Gastrocnemius medialis (tissue), 4 donors: ENCODE measurements around the gene CRKL. TPM values are rescaled to one million over a fixed set of nuclear protein-coding genes. Genes with fewer than 3 reads are reported as not detected.
"Not testable (repeated sequence)": the region's sequence is repeated elsewhere in the genome, so short reads cannot be mapped to it uniquely, and the experiment has no call there.

Experiments used
- ATAC-seq, 2 donors: fragments of 150-250 bp; one replicate each; pipeline ENCODE4 v1.9.1; 2016
- DNase-seq, 2 donors: peaks; one replicate each; pipeline ENCODE4 v3.0.0-alpha.2; 2019
- H3K27ac ChIP-seq, 4 donors: fragments of 200-600 bp; sonication (generic); 1 replicate in 1 of 4; 2 replicates in 3 of 4; pipeline ENCODE4 v1.5.1; 2016 to 2018; ENCODE audit warnings: mild to moderate bottlenecking in 2 of 4, moderate library complexity in 1 of 4
- H3K27me3 ChIP-seq, 3 donors: fragments of 200-600 bp; sonication (generic) in 2 of 3; 1 replicate in 1 of 3; 2 replicates in 2 of 3; pipeline versions ENCODE4 v1.5.1 to v1.6.0; 2016 to 2019; ENCODE audit warnings: mild to moderate bottlenecking in 1 of 3, moderate library complexity in 1 of 3
- H3K36me3 ChIP-seq, 2 donors: fragments of 200-600 bp; sonication (generic) in 1 of 2; one replicate each; pipeline ENCODE4 v1.5.1; 2017 to 2018
- H3K4me1 ChIP-seq, 2 donors: fragments of 200-600 bp; sonication (generic) in 1 of 2; one replicate each; pipeline ENCODE4 v1.5.1; 2016 to 2017; ENCODE audit warnings: mild to moderate bottlenecking in 2 of 2
- H3K4me3 ChIP-seq, 4 donors: fragments of 200-600 bp; sonication (generic) in 3 of 4; 1 replicate in 1 of 4; 2 replicates in 3 of 4; pipeline ENCODE4 v1.5.1; 2016 to 2019; ENCODE audit warnings: mild to moderate bottlenecking in 2 of 4
- H3K9me3 ChIP-seq, 3 donors: fragments of 200-600 bp; sonication (generic) in 2 of 3; 1 replicate in 1 of 3; 2 replicates in 2 of 3; pipeline ENCODE4 v1.5.1; 2016 to 2019
- POLR2A ChIP-seq, 2 donors: fragments of 450-650 bp; IDR thresholded peaks; one replicate each; pipeline ENCODE4 v1.6.1; 2017; ENCODE audit warnings: antibody characterized with exemption in 2 of 2, mild to moderate bottlenecking in 2 of 2, moderate library complexity in 2 of 2
- in situ Hi-C, 4 donors: fragments of 200-750 bp; cut with MboI; loops; one replicate each; pipeline versions ENCODE4 v1.15.0 to v1.8.0; 2017; ENCODE audit warnings: low sequenced_read_pairs in 4 of 4
- intact Hi-C: fragments of 100-400 bp; cut with DNase I; formaldehyde crosslinking; loops from one replicate; pipeline ENCODE4 v1.15.1; 2023; ENCODE audit warnings: low total_unique reads
- total RNA-seq, 4 donors: library from RNA; depleted of rRNA; stranded (reverse); fragments of >200 nt; gene quantifications; one replicate each; pipeline versions ENCODE4 v1.1.0 to v1.2.3, GENCODE V29; 2016
- TF ChIP-seq, protein P1 (sequence below), 5 experiments: fragments of 450-650 bp in 3 of 5; fragments of 200-600 bp in 2 of 5; sonication (generic) in 2 of 5; IDR thresholded peaks in 4 of 5; conservative IDR thresholded peaks in 1 of 5; 1 replicate in 4 of 5; 2 replicates in 1 of 5; pipeline ENCODE4 v1.5.1; 2016 to 2019; ENCODE audit warnings: antibody characterized with exemption in 5 of 5, mild to moderate bottlenecking in 3 of 5, moderate library complexity in 3 of 5

The CRKL gene
- total RNA-seq, 4 donors from 2014 or later: 73.3 to 109 (median 84.7) TPM

DNA sequence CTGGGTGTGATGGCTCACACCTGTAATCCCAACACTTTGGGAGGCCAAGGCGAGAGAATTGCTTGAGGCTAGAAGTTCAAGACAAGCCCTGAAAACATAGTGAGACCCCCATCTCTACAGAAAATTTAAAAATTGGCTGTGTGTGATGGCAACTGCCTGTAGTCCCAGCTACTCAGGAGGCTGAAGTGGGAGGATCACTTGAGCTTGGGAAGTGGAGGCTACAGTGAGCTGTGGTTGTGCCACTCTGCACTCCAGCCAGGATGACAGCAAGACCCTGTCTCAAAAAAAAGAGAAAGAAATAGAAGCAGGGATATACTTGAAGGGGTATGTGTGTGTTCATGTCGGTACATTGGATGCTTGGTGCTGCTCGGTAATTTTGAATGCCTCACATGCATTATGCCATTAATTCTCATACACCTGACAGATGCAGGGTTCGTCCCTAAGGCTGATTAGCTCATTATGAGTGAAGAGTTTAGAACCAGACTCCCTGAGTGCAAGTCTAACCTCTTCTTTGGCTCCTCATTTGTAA lies 14.0 kb downstream of the CRKL start:
- DNase-seq (no peak), ATAC-seq (no peak)
- TF ChIP-seq, protein P1, sequence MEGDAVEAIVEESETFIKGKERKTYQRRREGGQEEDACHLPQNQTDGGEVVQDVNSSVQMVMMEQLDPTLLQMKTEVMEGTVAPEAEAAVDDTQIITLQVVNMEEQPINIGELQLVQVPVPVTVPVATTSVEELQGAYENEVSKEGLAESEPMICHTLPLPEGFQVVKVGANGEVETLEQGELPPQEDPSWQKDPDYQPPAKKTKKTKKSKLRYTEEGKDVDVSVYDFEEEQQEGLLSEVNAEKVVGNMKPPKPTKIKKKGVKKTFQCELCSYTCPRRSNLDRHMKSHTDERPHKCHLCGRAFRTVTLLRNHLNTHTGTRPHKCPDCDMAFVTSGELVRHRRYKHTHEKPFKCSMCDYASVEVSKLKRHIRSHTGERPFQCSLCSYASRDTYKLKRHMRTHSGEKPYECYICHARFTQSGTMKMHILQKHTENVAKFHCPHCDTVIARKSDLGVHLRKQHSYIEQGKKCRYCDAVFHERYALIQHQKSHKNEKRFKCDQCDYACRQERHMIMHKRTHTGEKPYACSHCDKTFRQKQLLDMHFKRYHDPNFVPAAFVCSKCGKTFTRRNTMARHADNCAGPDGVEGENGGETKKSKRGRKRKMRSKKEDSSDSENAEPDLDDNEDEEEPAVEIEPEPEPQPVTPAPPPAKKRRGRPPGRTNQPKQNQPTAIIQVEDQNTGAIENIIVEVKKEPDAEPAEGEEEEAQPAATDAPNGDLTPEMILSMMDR (IDR thresholded peaks at IDR 0.05 in 4 of 5, conservative IDR thresholded peaks at IDR 0.05 in 1 of 5): no peak
- TF ChIP-seq POLR2A (IDR thresholded peaks at IDR 0.05): no peak
- no peak overlapping the region for H3K27ac ChIP-seq
- peaks cover 0 to 18% of the 10 kb centered on the region in 2 donors for H3K36me3 ChIP-seq
- H3K27me3 ChIP-seq: no peaks in the 10 kb centered on the region
- H3K4me3 ChIP-seq: no peak overlapping the region
- H3K4me1 ChIP-seq: peaks cover 11 to 20% of the 10 kb centered on the region in 2 donors
- in situ Hi-C loops (no loop called here), intact Hi-C loops (no loop called here)
- no peaks in the 10 kb centered on the region for H3K9me3 ChIP-seq

DNA sequence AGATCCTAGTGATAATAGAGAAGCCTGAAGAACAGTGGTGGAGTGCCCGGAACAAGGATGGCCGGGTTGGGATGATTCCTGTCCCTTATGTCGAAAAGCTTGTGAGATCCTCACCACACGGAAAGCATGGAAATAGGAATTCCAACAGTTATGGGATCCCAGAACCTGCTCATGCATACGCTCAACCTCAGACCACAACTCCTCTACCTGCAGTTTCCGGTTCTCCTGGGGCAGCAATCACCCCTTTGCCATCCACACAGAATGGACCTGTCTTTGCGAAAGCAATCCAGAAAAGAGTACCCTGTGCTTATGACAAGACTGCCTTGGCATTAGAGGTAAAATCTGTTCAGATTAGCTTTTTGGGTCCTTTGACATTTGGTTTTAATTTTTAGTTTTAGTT lies 16.7 kb downstream of the CRKL start:
- Histone ChIP-seq H3K4me3 (no peak overlapping the region), H3K36me3 (peaks cover 0 to 18% of the 10 kb centered on the region in 2 donors), H3K27ac (no peak overlapping the region), H3K27me3 (no peaks in the 10 kb centered on the region), H3K9me3 (no peaks in the 10 kb centered on the region), H3K4me1 (peaks cover 31 to 45% of the 10 kb centered on the region in 2 donors)
- in situ Hi-C loops (no loop called here), intact Hi-C loops (no loop called here)
- ATAC-seq: no peak
- DNase-seq: no peak
- TF ChIP-seq, protein P1 (IDR thresholded peaks at IDR 0.05 in 4 of 5, conservative IDR thresholded peaks at IDR 0.05 in 1 of 5): no peak
- no peak for TF ChIP-seq POLR2A (IDR thresholded peaks at IDR 0.05)

- ATAC-seq, H3K9me3 ChIP-seq, H3K27me3 ChIP-seq, intact Hi-C loops, DNase-seq, H3K27ac ChIP-seq, H3K4me3 ChIP-seq, in situ Hi-C loops: not testable (repeated sequence)
- H3K36me3 ChIP-seq: peaks cover 0 to 18% of the 10 kb centered on the region in 2 donors
- peaks cover 39 to 48% of the 10 kb centered on the region in 2 donors for H3K4me1 ChIP-seq
Measured at GRCh38 chr22:20935049-20935448, 17.8 kb downstream of the CRKL start.

- ATAC-seq, intact Hi-C loops, H3K27ac ChIP-seq, H3K27me3 ChIP-seq, H3K4me3 ChIP-seq, H3K9me3 ChIP-seq, DNase-seq, in situ Hi-C loops: not testable (repeated sequence)
- Histone ChIP-seq H3K4me1 (peaks cover 48 to 57% of the 10 kb centered on the region in 2 donors), H3K36me3 (peaks cover 0 to 18% of the 10 kb centered on the region in 2 donors)
Measured at GRCh38 chr22:20935780-20936539, 18.8 kb downstream of the CRKL start.

DNA sequence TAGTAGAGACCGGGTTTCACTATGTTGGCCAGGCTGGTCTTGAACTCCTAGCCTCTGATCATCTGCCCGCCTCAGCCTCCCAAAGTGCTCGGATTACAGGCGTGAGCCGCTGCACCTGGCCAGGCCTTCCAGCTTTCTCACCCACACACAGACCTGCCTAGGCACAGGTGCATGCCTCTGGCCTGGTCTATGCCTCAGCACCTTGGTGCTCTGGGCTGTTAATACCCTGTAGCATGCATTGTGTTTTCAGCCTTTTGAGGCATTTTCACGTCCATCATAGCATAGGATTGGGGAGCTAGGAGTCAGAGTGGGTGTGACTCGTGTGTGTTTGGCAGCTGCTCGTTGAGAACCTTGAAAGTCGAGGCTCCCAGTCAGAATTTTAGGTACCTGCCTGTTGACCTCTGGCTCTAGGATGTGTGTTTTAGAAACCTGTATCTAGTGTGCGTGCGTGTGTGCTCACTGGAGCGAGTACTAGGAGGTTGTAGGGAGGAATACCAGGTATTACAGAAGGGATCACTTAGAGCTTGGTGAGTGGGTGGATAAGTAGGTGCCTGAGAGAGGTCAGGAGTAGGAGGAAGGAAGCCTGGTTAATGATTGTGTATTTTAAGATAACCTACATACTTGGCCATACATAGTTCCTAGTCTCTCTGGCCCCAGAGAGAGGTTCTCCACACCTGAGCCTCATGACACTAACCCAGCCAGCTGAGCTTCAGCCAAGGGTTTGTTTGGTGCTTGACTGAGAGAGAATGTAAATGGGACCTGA lies 20.0 kb downstream of the CRKL start:
- Histone ChIP-seq H3K4me3 (no peak overlapping the region), H3K4me1 (peaks cover 57 to 64% of the 10 kb centered on the region in 2 donors), H3K9me3 (no peaks in the 10 kb centered on the region), H3K36me3 (peaks cover 0 to 18% of the 10 kb centered on the region in 2 donors), H3K27ac (peak overlapping the region; percentile 2 to 49 (median 20)), H3K27me3 (no peaks in the 10 kb centered on the region)
- no peak for TF ChIP-seq POLR2A (IDR thresholded peaks at IDR 0.05)
- TF ChIP-seq, protein P1 (IDR thresholded peaks at IDR 0.05 in 4 of 5, conservative IDR thresholded peaks at IDR 0.05 in 1 of 5): no peak
- DNase-seq (no peak), ATAC-seq (peak; percentile 59 to 60)
- in situ Hi-C loops: no loop called here
- intact Hi-C loops: no loop called here
